WTC11 (cell line): ENCODE data around the gene PAQR4. TPM values are rescaled to one million over a fixed set of nuclear protein-coding genes. Genes with fewer than 3 reads are reported as not detected.

Source experiments
- ATAC-seq: fragments of 200-7000 bp; cut with Tn5 transposase; 2 replicates; pipeline ENCODE4 v1.10.0; 2021; ENCODE audit warnings: mild to moderate bottlenecking, moderate library complexity
- CTCF ChIA-PET: fragments of 300-600 bp; sonication (Branson Sonifier 250); formaldehyde crosslinking; loops from one replicate; lab custom pipeline; 2021; ENCODE audit warnings: antibody characterized with exemption; lab: Charles Lee
- POLR2A ChIA-PET: fragments of 350-600 bp; sonication (Branson Sonifier 250); formaldehyde crosslinking; loops from one replicate; lab custom pipeline; 2021; ENCODE audit warnings: antibody characterized with exemption; lab: Charles Lee
- DNase-seq: peaks from one replicate; pipeline ENCODE4 v3.0.0; 2021; ENCODE audit warnings: low spot score
- H3K27ac Mint-ChIP-seq: 2 replicates; pipeline ENCODE4 v1.8.0; 2021; ENCODE audit warnings: mixed read lengths
- H3K27me3 Mint-ChIP-seq: 2 replicates; pipeline ENCODE4 v1.8.0; 2021; ENCODE audit warnings: low read depth, mild to moderate bottlenecking, moderate library complexity, mixed read lengths
- H3K36me3 Mint-ChIP-seq: 2 replicates; pipeline ENCODE4 v1.8.0; 2021; ENCODE audit warnings: mixed read lengths
- H3K4me1 Mint-ChIP-seq: 2 replicates; pipeline ENCODE4 v1.8.0; 2022; ENCODE audit warnings: mixed read lengths
- H3K4me3 Mint-ChIP-seq: 2 replicates; pipeline ENCODE4 v1.8.0; 2021; ENCODE audit warnings: mild to moderate bottlenecking, moderate library complexity, mixed read lengths
- H3K9me3 Mint-ChIP-seq: 2 replicates; pipeline ENCODE4 v1.8.0; 2021; ENCODE audit warnings: mixed read lengths
- ARID4B ChIP-seq: sonication (generic); formaldehyde crosslinking; IDR thresholded peaks from 2 replicates; pipeline ENCODE4 v1.8.0; 2023; ENCODE audit warnings: missing genetic modification reagents, mild to moderate bottlenecking, borderline replicate concordance
- CREB1 ChIP-seq: sonication (generic); formaldehyde crosslinking; IDR thresholded peaks from 2 replicates; pipeline ENCODE4 v1.8.0; 2023; ENCODE audit warnings: mild to moderate bottlenecking, missing genetic modification reagents
- ETV6 ChIP-seq: sonication (generic); formaldehyde crosslinking; IDR thresholded peaks from 2 replicates; pipeline ENCODE4 v1.8.1; 2022; ENCODE audit warnings: mild to moderate bottlenecking, missing genetic modification reagents
- FOXJ3 ChIP-seq: sonication (generic); formaldehyde crosslinking; IDR thresholded peaks from 2 replicates; pipeline ENCODE4 v1.9.0; 2021; ENCODE audit warnings: missing genetic modification reagents, mild to moderate bottlenecking, borderline replicate concordance
- GTF2I ChIP-seq: fragments of 250-450 bp; sonication (Bioruptor Pico); conservative IDR thresholded peaks from 2 replicates; pipeline ENCODE4 v1.4.0; 2021; ENCODE audit warnings: mild to moderate bottlenecking
- HMGA2 ChIP-seq: fragments of 250-450 bp; sonication (Bioruptor Pico); IDR thresholded peaks from 2 replicates; pipeline ENCODE4 v1.4.0; 2021; ENCODE audit warnings: mild to moderate bottlenecking, moderate library complexity
- IRF1 ChIP-seq: sonication (generic); formaldehyde crosslinking; IDR thresholded peaks from 2 replicates; pipeline ENCODE4 v1.8.0; 2023; ENCODE audit warnings: missing genetic modification reagents
- JUN ChIP-seq: sonication (generic); formaldehyde crosslinking; IDR thresholded peaks from 2 replicates; pipeline ENCODE4 v1.8.0; 2023; ENCODE audit warnings: mild to moderate bottlenecking, missing genetic modification reagents
- KAT7 ChIP-seq: sonication (generic); formaldehyde crosslinking; IDR thresholded peaks from 2 replicates; pipeline ENCODE4 v1.8.1; 2023; ENCODE audit warnings: missing genetic modification reagents, mild to moderate bottlenecking, borderline replicate concordance
- PRDM15 ChIP-seq: sonication (generic); formaldehyde crosslinking; IDR thresholded peaks from 2 replicates; pipeline ENCODE4 v1.8.0; 2022; ENCODE audit warnings: missing genetic modification reagents
- PREB ChIP-seq: sonication (generic); formaldehyde crosslinking; IDR thresholded peaks from 2 replicates; pipeline ENCODE4 v1.8.1; 2022; ENCODE audit warnings: mild to moderate bottlenecking, missing genetic modification reagents, moderate library complexity, borderline replicate concordance
- RELA ChIP-seq: sonication (generic); formaldehyde crosslinking; IDR thresholded peaks from 2 replicates; pipeline ENCODE4 v1.8.1; 2022; ENCODE audit warnings: missing genetic modification reagents, mild to moderate bottlenecking, borderline replicate concordance
- TEAD4 ChIP-seq: sonication (generic); formaldehyde crosslinking; IDR thresholded peaks from 2 replicates; pipeline ENCODE4 v1.8.0; 2022; ENCODE audit warnings: mild to moderate bottlenecking, missing genetic modification reagents
- ZNF219 ChIP-seq: sonication (generic); formaldehyde crosslinking; IDR thresholded peaks from 2 replicates; pipeline ENCODE4 v1.8.0; 2023; ENCODE audit warnings: missing genetic modification reagents, mild to moderate bottlenecking, borderline replicate concordance
- ZNF281 ChIP-seq: sonication (generic); formaldehyde crosslinking; IDR thresholded peaks from 2 replicates; pipeline ENCODE4 v1.8.0; 2023; ENCODE audit warnings: mild to moderate bottlenecking, missing genetic modification reagents
- ZNF425 ChIP-seq: fragments of 250-450 bp; sonication (Bioruptor Pico); conservative IDR thresholded peaks from 2 replicates; pipeline ENCODE4 v1.9.0; 2021; ENCODE audit warnings: mild to moderate bottlenecking
- ZNF512 ChIP-seq: sonication (generic); formaldehyde crosslinking; IDR thresholded peaks from 2 replicates; pipeline ENCODE4 v1.8.1; 2022; ENCODE audit warnings: missing genetic modification reagents, borderline replicate concordance
- total RNA-seq: library from RNA; stranded (reverse); gene quantifications from 3 replicates; pipeline ENCODE4 v1.2.3, GENCODE V29; 2021

PAQR4 gene
- total RNA-seq, 1 experiment from 2014 or later = 32.4 TPM

GRCh38 chr16:2979669-2980226, 10.6 kb downstream of the PAQR4 start (continued):
- TF ChIP-seq ARID4B (CRISPR knock-in tag) (peak; percentile 55; the same call in 1 of the 2 replicates), RELA (no peak), ZNF281 (CRISPR knock-in tag) (no peak), ZNF219 (no peak), ZNF512 (no peak), ETV6 (CRISPR knock-in tag) (no peak), ZNF425 (CRISPR knock-in tag) (no peak), IRF1 (CRISPR knock-in tag) (no peak), KAT7 (CRISPR knock-in tag) (no peak)
- TF ChIP-seq, all 79 proteins: peak for 2

GRCh38 chr16:2980227-2981176, 11.4 kb downstream of the PAQR4 start, which contains the start of gene PKMYT1:
TSS of gene PKMYT1 (minus strand) at chr16:2980446. CDS start at chr16:2979657, 789 bp downstream.
- ATAC-seq (peak; percentile 72), DNase-seq (peak; percentile 89)
- Mint-ChIP-seq H3K4me3 (peak within 1 kb of the TSS; percentile 79), H3K36me3 (no peaks in the 10 kb centered on the region), H3K27me3 (peaks cover 6% of the 10 kb centered on the region; the same call in 1 of the 2 replicates), H3K9me3 (no peaks in the 10 kb centered on the region), H3K4me1 (peaks cover 24% of the 10 kb centered on the region), H3K27ac (peak within 1 kb of the TSS; percentile 91)
- ChIA-PET CTCF (interaction anchor here (0.6 to 3.9 kb wide), 17 partner anchors 8 to 149 kb away, joined by 3 to 46 read pairs (median 4); partner anchors contain the start of genes KREMEN2 and TNFRSF12A), POLR2A (interaction anchor here (0.7 to 2.8 kb wide), 8 partner anchors 8 to 47 kb away, joined by 3 to 11 read pairs (median 5); partner anchors contain the start of gene PAQR4)
- TF ChIP-seq GTF2I (CRISPR knock-in tag) (no peak), JUN (no peak), PREB (no peak), HMGA2 (no peak), TEAD4 (CRISPR knock-in tag) (no peak), FOXJ3 (CRISPR knock-in tag) (no peak), CREB1 (CRISPR knock-in tag) (no peak), PRDM15 (no peak)
